GM19372 (cell line): Measurements from ENCODE around the gene DCAF16.

ENCODE experiments used
- ATAC-seq: cut with Tn5 transposase; IDR thresholded peaks from one replicate; pipeline ENCODE4 v1.9.1; 2021; ENCODE audit warnings: mild to moderate bottlenecking, low read depth, moderate library complexity; ENCODE audit not compliant: unreplicated experiment

DCAF16 gene

GRCh38 chr4:17785858-17786257, 24.7 kb downstream of the DCAF16 start:
- no peak for ATAC-seq

- no peak for ATAC-seq
These were observed 29.0 kb downstream of the DCAF16 start, which contains the start of gene FAM184B for GRCh38 chr4:17781300-17782287. Gene FAM184B, minus strand, starts transcription at chr4:17781621. Its CDS starts 322 bp downstream, at chr4:17781299.

- no peak for ATAC-seq
These were observed 29.9 kb downstream of the DCAF16 start for GRCh38 chr4:17780501-17781299.

- no peak for ATAC-seq
These were observed 32.1 kb downstream of the DCAF16 start for GRCh38 chr4:17778431-17778830.

GRCh38 chr4:17773135-17773698, 37.3 kb downstream of the DCAF16 start:
- no peak for ATAC-seq

- ATAC-seq = no peak
These were observed 39.2 kb downstream of the DCAF16 start for GRCh38 chr4:17771284-17771908.

- ATAC-seq = no peak
These were observed 39.7 kb downstream of the DCAF16 start for GRCh38 chr4:17770845-17771244.

GRCh38 chr4:17769406-17770174, 41.0 kb downstream of the DCAF16 start:
- no peak for ATAC-seq

- ATAC-seq = no peak
These were observed 43.6 kb downstream of the DCAF16 start for GRCh38 chr4:17766826-17767458.

GRCh38 chr4:17765514-17766286, 44.9 kb downstream of the DCAF16 start:
- no peak for ATAC-seq

- ATAC-seq = no peak
These were observed 46.6 kb downstream of the DCAF16 start for GRCh38 chr4:17763931-17764330.

GRCh38 chr4:17763416-17763815, 47.1 kb downstream of the DCAF16 start:
- no peak for ATAC-seq

- ATAC-seq = no peak
These were observed 47.8 kb downstream of the DCAF16 start for GRCh38 chr4:17762726-17763125.

GRCh38 chr4:17761062-17761461, 49.5 kb downstream of the DCAF16 start:
- no peak for ATAC-seq

GRCh38 chr4:17760626-17761025, 49.9 kb downstream of the DCAF16 start:
- no peak for ATAC-seq

GRCh38 chr4:17758485-17758884, 52.1 kb downstream of the DCAF16 start:
- ATAC-seq = no peak

GRCh38 chr4:17757621-17758020, 52.9 kb downstream of the DCAF16 start:
- no peak for ATAC-seq

- ATAC-seq = no peak
These were observed 56.9 kb downstream of the DCAF16 start for GRCh38 chr4:17753646-17754045.
